ENCODE data around the gene DENND6A. TPM values are rescaled to one million over a fixed set of nuclear protein-coding genes. Genes with fewer than 3 reads are reported as not detected.
"Not testable (repeated sequence)": the region's sequence is repeated elsewhere in the genome, so short reads cannot be mapped to it uniquely, and the experiment has no call there.

Gene DENND6A
- total and polyA plus RNA-seq, 2 donors (not counting 1 experiment from before 2014, with no cell fraction given), result 11.4 to 13.4 TPM

DNA sequence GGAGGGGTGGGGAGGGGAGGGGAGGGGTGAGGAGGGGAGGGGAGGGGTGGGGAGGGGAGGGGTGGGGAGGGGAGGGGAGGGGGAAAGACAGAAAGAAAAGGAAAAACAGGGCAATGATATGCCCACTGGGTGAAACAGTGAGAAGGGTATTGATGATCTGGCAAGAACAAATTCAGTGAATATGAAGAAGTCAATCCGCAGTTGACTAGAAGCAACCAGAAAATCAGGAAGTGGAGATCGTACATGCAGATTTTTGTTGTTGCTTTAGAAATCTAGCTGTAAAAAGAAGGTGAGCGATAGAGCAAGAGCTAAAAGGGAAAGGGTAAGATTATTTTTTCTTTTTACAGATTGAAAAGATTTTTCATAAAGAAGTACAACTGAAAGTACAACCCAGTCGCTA, 48.1 kb downstream of the DENND6A start:
- Histone ChIP-seq H3K4me2 (ENCODE audit: extremely low read depth, insufficient read depth, low read length) (no peak overlapping the region), H3K27ac (ENCODE audit: insufficient read depth, low read length) (no peak overlapping the region), H3K4me1 (ENCODE audit: control insufficient read depth, extremely low read depth, insufficient read depth, low read length) (no peaks in the 10 kb centered on the region), H3K79me2 (ENCODE audit: control insufficient read depth, insufficient read depth, low read length) (no peaks in the 10 kb centered on the region), H2AFZ (ENCODE audit: low read length) (no peak overlapping the region), H3K27me3 (ENCODE audit: control insufficient read depth, insufficient read depth, low read length) (no peaks in the 10 kb centered on the region), H3K9me3 (ENCODE audit: control insufficient read depth, insufficient read depth, low read depth, low read length) (no peaks in the 10 kb centered on the region), H4K20me1 (ENCODE audit: control insufficient read depth, extremely low read depth, insufficient read depth, low read length) (no peaks in the 10 kb centered on the region), H3K4me3 (replicated peaks in 1 of 4; ENCODE audit: control extremely low read depth in 1 of 4, insufficient read depth in 1 of 4, low read depth in 3 of 4, low read length in 4 of 4) (no peak overlapping the region), H3K36me3 (ENCODE audit: control insufficient read depth, insufficient read depth, low read length) (peaks cover 4% of the 10 kb centered on the region), H3K9ac (ENCODE audit: insufficient read depth, low read length) (no peak overlapping the region)
- TF ChIP-seq, protein P1, sequence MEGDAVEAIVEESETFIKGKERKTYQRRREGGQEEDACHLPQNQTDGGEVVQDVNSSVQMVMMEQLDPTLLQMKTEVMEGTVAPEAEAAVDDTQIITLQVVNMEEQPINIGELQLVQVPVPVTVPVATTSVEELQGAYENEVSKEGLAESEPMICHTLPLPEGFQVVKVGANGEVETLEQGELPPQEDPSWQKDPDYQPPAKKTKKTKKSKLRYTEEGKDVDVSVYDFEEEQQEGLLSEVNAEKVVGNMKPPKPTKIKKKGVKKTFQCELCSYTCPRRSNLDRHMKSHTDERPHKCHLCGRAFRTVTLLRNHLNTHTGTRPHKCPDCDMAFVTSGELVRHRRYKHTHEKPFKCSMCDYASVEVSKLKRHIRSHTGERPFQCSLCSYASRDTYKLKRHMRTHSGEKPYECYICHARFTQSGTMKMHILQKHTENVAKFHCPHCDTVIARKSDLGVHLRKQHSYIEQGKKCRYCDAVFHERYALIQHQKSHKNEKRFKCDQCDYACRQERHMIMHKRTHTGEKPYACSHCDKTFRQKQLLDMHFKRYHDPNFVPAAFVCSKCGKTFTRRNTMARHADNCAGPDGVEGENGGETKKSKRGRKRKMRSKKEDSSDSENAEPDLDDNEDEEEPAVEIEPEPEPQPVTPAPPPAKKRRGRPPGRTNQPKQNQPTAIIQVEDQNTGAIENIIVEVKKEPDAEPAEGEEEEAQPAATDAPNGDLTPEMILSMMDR (conservative IDR thresholded peaks at IDR 0.05 in 1 of 2, IDR thresholded peaks at IDR 0.05 in 1 of 2; ENCODE audit: low read depth in 1 of 2, low read length in 2 of 2), result no peak
- TF ChIP-seq EZH2 (IDR thresholded peaks at IDR 0.05; ENCODE audit: low read length, missing control alignments), result no peak
- DNase-seq (ENCODE audit: low read depth in 2 of 2), result no peak

DNA sequence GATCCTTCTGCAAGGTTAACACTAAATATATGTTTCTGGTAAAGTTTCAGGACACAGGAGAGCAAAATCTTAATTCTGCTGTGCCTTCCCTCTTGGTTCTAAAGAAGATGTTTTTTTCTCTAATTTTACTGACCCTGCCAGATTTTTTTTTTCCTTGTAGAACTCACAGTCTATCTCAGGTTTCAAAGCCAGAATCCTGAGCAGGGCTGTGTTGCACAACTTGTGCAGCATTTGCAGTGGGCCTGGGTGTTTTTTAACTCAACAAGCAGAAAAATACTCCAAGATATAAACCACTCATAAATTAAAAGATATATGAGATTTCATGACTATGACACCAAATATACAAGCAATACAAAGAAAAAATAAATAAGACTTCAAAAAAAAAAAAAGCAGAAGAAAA, 55.5 kb downstream of the DENND6A start:
- no peaks in the 10 kb centered on the region for H3K4me1 ChIP-seq (ENCODE audit: control insufficient read depth, extremely low read depth, insufficient read depth, low read length)
- peaks cover 2% of the 10 kb centered on the region for H3K36me3 ChIP-seq (ENCODE audit: control insufficient read depth, insufficient read depth, low read length)
- no peak overlapping the region for H3K27ac ChIP-seq (ENCODE audit: insufficient read depth, low read length)

DNA sequence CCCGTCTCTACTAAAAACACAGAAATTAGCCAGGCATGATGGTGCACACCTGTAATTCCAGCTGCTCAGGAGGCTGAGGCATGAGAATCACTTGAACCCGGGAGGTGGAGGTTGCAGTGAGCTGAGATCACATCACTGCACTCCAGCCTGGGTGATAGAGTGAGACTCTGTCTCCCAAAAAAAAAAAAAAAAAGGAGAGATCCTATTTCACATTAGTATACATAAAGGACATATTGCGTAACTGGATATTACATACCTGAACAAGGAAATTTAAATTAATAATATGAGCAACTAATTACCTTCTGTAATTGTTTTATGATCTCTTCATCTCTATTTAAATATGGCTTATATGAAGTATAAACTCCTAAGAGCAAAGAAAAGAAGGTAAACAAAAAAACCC, 58.6 kb downstream of the DENND6A start:
- not testable (repeated sequence) for H4K20me1 ChIP-seq (ENCODE audit: control insufficient read depth, extremely low read depth, insufficient read depth, low read length); H3K9ac ChIP-seq (ENCODE audit: insufficient read depth, low read length); H3K9me3 ChIP-seq (ENCODE audit: control insufficient read depth, insufficient read depth, low read depth, low read length); H3K4me1 ChIP-seq (ENCODE audit: control insufficient read depth, extremely low read depth, insufficient read depth, low read length); DNase-seq (ENCODE audit: low read depth in 2 of 2); H3K4me2 ChIP-seq (ENCODE audit: extremely low read depth, insufficient read depth, low read length); H3K79me2 ChIP-seq (ENCODE audit: control insufficient read depth, insufficient read depth, low read length); H3K4me3 ChIP-seq (replicated peaks in 1 of 4; ENCODE audit: control extremely low read depth in 1 of 4, insufficient read depth in 1 of 4, low read depth in 3 of 4, low read length in 4 of 4); H3K27me3 ChIP-seq (ENCODE audit: control insufficient read depth, insufficient read depth, low read length); H3K36me3 ChIP-seq (ENCODE audit: control insufficient read depth, insufficient read depth, low read length); H3K27ac ChIP-seq (ENCODE audit: insufficient read depth, low read length); H2AFZ ChIP-seq (ENCODE audit: low read length)

More for the DNA sequence above, 55.5 kb downstream of the DENND6A start:
- Histone ChIP-seq H3K79me2 (ENCODE audit: control insufficient read depth, insufficient read depth, low read length) (no peaks in the 10 kb centered on the region), H2AFZ (ENCODE audit: low read length) (no peak overlapping the region), H3K4me3 (replicated peaks in 1 of 4; ENCODE audit: control extremely low read depth in 1 of 4, insufficient read depth in 1 of 4, low read depth in 3 of 4, low read length in 4 of 4) (no peak overlapping the region), H4K20me1 (ENCODE audit: control insufficient read depth, extremely low read depth, insufficient read depth, low read length) (no peaks in the 10 kb centered on the region), H3K4me2 (ENCODE audit: extremely low read depth, insufficient read depth, low read length) (no peak overlapping the region), H3K27me3 (ENCODE audit: control insufficient read depth, insufficient read depth, low read length) (no peaks in the 10 kb centered on the region), H3K9me3 (ENCODE audit: control insufficient read depth, insufficient read depth, low read depth, low read length) (no peaks in the 10 kb centered on the region), H3K9ac (ENCODE audit: insufficient read depth, low read length) (no peak overlapping the region)
- TF ChIP-seq, protein P1 (conservative IDR thresholded peaks at IDR 0.05 in 1 of 2, IDR thresholded peaks at IDR 0.05 in 1 of 2; ENCODE audit: low read depth in 1 of 2, low read length in 2 of 2), result no peak
- TF ChIP-seq EZH2 (IDR thresholded peaks at IDR 0.05; ENCODE audit: low read length, missing control alignments), result no peak
- DNase-seq (ENCODE audit: low read depth in 2 of 2), result peak in 1 of 2 donors; percentile 62

Measured in fibroblast of lung (primary cell).